Liver (tissue), 3 donors: ENCODE results near the gene VSIR.

ENCODE experiments used
- CTCF ChIP-seq: fragments of 150-350 bp; IDR thresholded peaks from 2 replicates; pipeline ENCODE4 v1.5.1; 2017; ENCODE audit warnings: improper control_type of control experiment, low read depth, low read length; ENCODE audit not compliant: missing input control
- JUND ChIP-seq, 2 donors: IDR thresholded peaks; 2 replicates each; pipeline ENCODE4 v1.6.1; 2016; ENCODE audit warnings: antibody characterized with exemption in 2 of 2
- RAD21 ChIP-seq, 2 donors: IDR thresholded peaks; 2 replicates each; pipeline ENCODE4 v1.6.1; 2016; ENCODE audit warnings: antibody characterized with exemption in 2 of 2, mild to moderate bottlenecking in 2 of 2
- TAF1 ChIP-seq: conservative IDR thresholded peaks from 2 replicates; pipeline ENCODE4 v1.6.1; 2016; ENCODE audit warnings: antibody characterized with exemption, mild to moderate bottlenecking
- YY1 ChIP-seq: IDR thresholded peaks from 2 replicates; pipeline ENCODE4 v1.6.1; 2016; ENCODE audit warnings: antibody characterized with exemption, mild to moderate bottlenecking
- donor health status: healthy.
- donor health status: healthy.

- TF ChIP-seq CTCF (no peak), YY1 (no peak), RAD21 (IDR thresholded peaks at IDR 0.05) (no peak), TAF1 (no peak), JUND (IDR thresholded peaks at IDR 0.05) (no peak)
Observed at GRCh38 chr10:71741671-71742070, 31.6 kb downstream of the VSIR start.
